Gastroesophageal sphincter (tissue), 3 donors: ENCODE measurements around the gene ADCY6.

Source experiments
- CTCF ChIP-seq, 4 experiments: fragments of 200-600 bp in 2 of 4; fragments of 450-650 bp in 2 of 4; sonication (generic) in 1 of 4; IDR thresholded peaks; one replicate each; pipeline ENCODE4 v1.5.1; 2017 to 2019; ENCODE audit warnings: antibody characterized with exemption in 4 of 4, mild to moderate bottlenecking in 2 of 4, moderate library complexity in 2 of 4
- POLR2AphosphoS5 ChIP-seq: sonication (generic); formaldehyde crosslinking; IDR thresholded peaks from one replicate; pipeline ENCODE4 v1.6.1; 2017; ENCODE audit warnings: antibody characterized with exemption

- TF ChIP-seq CTCF (IDR thresholded peaks at IDR 0.05) (no peak), POLR2AphosphoS5 (no peak)
These were observed 15.2 kb downstream of the ADCY6 start for GRCh38 chr12:48773686-48774085.
